Heart right ventricle (tissue), 16 donors: ENCODE measurements around the gene MMP2. TPM values are rescaled to one million over a fixed set of nuclear protein-coding genes. Genes with fewer than 3 reads are reported as not detected.
A peak's percentile ranks its signal among the peaks of the same experiment; 100 is the strongest.

Experiments used
- ATAC-seq, 8 donors: fragments of 200-7000 bp; cut with Tn5 transposase; one replicate each; pipeline ENCODE4 v1.9.1; 2020; ENCODE audit warnings: mild to moderate bottlenecking in 8 of 8, moderate library complexity in 8 of 8, moderate number of reproducible peaks in 1 of 8
- DNase-seq, 2 donors: peaks; one replicate each; pipeline ENCODE4 v3.0.0-alpha.2; 2020
- H3K27ac ChIP-seq, 10 donors: fragments of 200-600 bp; sonication (generic) in 2 of 10; one replicate each; pipeline versions ENCODE4 v1.5.0 to v1.8.0; 2020 to 2022; ENCODE audit warnings: mild to moderate bottlenecking in 3 of 10
- H3K27me3 ChIP-seq, 7 donors: fragments of 200-600 bp; one replicate each; pipeline ENCODE4 v1.8.0; 2021 to 2022; ENCODE audit warnings: mild to moderate bottlenecking in 2 of 7
- H3K36me3 ChIP-seq, 9 donors: fragments of 200-600 bp; sonication (generic) in 1 of 9; one replicate each; pipeline versions ENCODE4 v1.5.0 to v1.8.0; 2020 to 2022; ENCODE audit warnings: mild to moderate bottlenecking in 2 of 9
- H3K4me1 ChIP-seq, 9 donors: fragments of 200-600 bp; sonication (generic) in 1 of 9; one replicate each; pipeline versions ENCODE4 v1.5.0 to v1.8.0; 2020 to 2022; ENCODE audit warnings: mild to moderate bottlenecking in 4 of 9
- H3K4me3 ChIP-seq, 10 donors: fragments of 200-600 bp; sonication (generic) in 2 of 10; one replicate each; pipeline versions ENCODE4 v1.5.0 to v1.8.0; 2020 to 2022; ENCODE audit warnings: mild to moderate bottlenecking in 7 of 10, moderate library complexity in 2 of 10
- H3K9me3 ChIP-seq, 11 donors: fragments of 200-600 bp in 10 of 11; sonication (generic) in 2 of 11; one replicate each; pipeline versions ENCODE4 v1.5.0 to v1.8.0; 2013 to 2022; ENCODE audit warnings: mild to moderate bottlenecking in 2 of 11, control low read depth in 1 of 11, moderate library complexity in 1 of 11
- WGBS, 2 donors: extraction: QIAGEN DNeasy Blood & Tissue Kit; methylation state at CpG; one replicate each; pipeline ENCODE4 v1.1.7; 2013; ENCODE audit warnings: inconsistent platforms in 1 of 2; 5-methylcytosine and 5-hydroxymethylcytosine counted together
- intact Hi-C, 10 donors: fragments of 100-400 bp; cut with DNase I; formaldehyde crosslinking; loops; one replicate each; pipeline versions ENCODE4 v1.11.1 to v1.14.2; 2022
- polyA plus RNA-seq, 2 donors: library from polyadenylated mRNA; stranded (reverse); fragments of 200-250 nt; gene quantifications; one replicate each; pipeline ENCODE4 v1.2.3, GENCODE V29; 2013
- total RNA-seq, 10 donors: library from RNA; stranded (reverse); fragmentation: NEBNext Ultra II Directional in 3 of 10; extraction: Animal tissue kit (Norgen Biotek cat#: 25700) in 3 of 10; gene quantifications; one replicate each; pipeline versions ENCODE4 v1.2.1 to v1.2.4, GENCODE V29; 2021 to 2023
- TF ChIP-seq, protein P1 (sequence below), 9 donors: fragments of 200-600 bp; sonication (generic) in 2 of 9; IDR thresholded peaks; one replicate each; pipeline versions ENCODE4 v1.5.0 to v1.8.0; 2021 to 2022; ENCODE audit warnings: antibody characterized with exemption in 9 of 9, mild to moderate bottlenecking in 5 of 9, moderate library complexity in 1 of 9
- donor health status: Arrhythmogenic right ventricular cardiomyopathy.
- donor health status: ischemic (EF 13 %, LVEDD 7.1; RV severe dilation, severe dysfunction).
- donor health status: healthy with polysubstance abuse.
- donor health status: DM: no; HTN: yes; CAD: no.
- donor health status: DM: no; HTN: no; CAD: no.
- donor health status: ischemic (EF 25% LVEDD 6.9; RV normal size, moderate dysfunction).
- donor health status: ischemic (EF 25% LVEDD 5.7; RV mildly dilated, moderate dysfunction).
- donor health status: healthy.
- donor health status: DM: yes; HTN: yes; CAD: no.
- donor health status: Ischemic cardiomyopathy.
- donor health status: ischemic (EF 35%, LVEDD 5.7; RV mildly dilated, moderate dysfunction).
- donor health status: nonischemic (EF 11% LVEDD 7.7; RV severe dilation, severe dysfunction).
- donor health status: DM: yes; HTN: yes; CAD: no.
- donor health status: PGD.
- donor health status: ischemic (EF 29% LVEDD 5.4; RV normal size, mild dysfunction).
- donor health status: nonischemic (EF 23%, LVEDD 6.1; RV moderate dilation, normal function).

MMP2 gene
- total and polyA plus RNA-seq, 12 donors: 36.1 to 157 (median 88.0) TPM

DNA sequence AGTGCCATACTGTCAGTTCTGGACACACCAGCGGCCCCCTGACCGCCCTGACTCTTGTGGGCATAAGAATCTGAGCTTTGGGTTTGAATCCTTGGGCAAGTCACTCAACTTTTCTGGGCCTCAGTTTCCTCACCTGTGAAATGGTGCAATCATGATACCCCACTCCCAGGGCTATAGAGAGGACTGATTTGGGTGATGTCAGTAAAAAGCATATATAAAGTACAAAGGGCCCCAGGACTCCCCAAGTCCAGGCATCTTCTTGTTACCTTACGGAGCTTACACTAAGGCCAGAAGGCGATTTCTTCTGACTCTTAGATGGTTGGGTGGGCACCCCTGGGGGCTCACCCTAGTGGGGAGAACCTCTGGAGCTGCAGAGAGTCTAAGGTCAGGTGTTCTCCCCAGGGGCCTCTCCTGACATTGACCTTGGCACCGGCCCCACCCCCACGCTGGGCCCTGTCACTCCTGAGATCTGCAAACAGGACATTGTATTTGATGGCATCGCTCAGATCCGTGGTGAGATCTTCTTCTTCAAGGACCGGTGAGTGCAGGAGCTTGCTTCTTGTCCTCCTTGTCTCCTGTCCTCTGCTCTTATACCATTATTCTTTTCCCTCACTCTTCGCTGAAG is 13.9 kb downstream of the MMP2 start:
- intact Hi-C loops: loop anchor here in 5 of 10 donors (10.0 kb wide), 2 partner anchors 52 to 212 kb away; no protein-coding TSS in a partner anchor
- Histone ChIP-seq H3K27ac (no peak overlapping the region), H3K9me3 (no peaks in the 10 kb centered on the region), H3K27me3 (no peaks in the 10 kb centered on the region), H3K4me3 (no peak overlapping the region), H3K4me1 (peaks cover 0 to 28% (median 10%) of the 10 kb centered on the region in 9 donors), H3K36me3 (peaks cover 0 to 66% (median 8%) of the 10 kb centered on the region in 9 donors)
- no peak for ATAC-seq
- TF ChIP-seq, protein P1, sequence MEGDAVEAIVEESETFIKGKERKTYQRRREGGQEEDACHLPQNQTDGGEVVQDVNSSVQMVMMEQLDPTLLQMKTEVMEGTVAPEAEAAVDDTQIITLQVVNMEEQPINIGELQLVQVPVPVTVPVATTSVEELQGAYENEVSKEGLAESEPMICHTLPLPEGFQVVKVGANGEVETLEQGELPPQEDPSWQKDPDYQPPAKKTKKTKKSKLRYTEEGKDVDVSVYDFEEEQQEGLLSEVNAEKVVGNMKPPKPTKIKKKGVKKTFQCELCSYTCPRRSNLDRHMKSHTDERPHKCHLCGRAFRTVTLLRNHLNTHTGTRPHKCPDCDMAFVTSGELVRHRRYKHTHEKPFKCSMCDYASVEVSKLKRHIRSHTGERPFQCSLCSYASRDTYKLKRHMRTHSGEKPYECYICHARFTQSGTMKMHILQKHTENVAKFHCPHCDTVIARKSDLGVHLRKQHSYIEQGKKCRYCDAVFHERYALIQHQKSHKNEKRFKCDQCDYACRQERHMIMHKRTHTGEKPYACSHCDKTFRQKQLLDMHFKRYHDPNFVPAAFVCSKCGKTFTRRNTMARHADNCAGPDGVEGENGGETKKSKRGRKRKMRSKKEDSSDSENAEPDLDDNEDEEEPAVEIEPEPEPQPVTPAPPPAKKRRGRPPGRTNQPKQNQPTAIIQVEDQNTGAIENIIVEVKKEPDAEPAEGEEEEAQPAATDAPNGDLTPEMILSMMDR (IDR thresholded peaks at IDR 0.05): no peak
- no peak for DNase-seq
- 83 to 91% methylated on average over 10 of the region's 10 CpGs for WGBS, 2 donors

DNA sequence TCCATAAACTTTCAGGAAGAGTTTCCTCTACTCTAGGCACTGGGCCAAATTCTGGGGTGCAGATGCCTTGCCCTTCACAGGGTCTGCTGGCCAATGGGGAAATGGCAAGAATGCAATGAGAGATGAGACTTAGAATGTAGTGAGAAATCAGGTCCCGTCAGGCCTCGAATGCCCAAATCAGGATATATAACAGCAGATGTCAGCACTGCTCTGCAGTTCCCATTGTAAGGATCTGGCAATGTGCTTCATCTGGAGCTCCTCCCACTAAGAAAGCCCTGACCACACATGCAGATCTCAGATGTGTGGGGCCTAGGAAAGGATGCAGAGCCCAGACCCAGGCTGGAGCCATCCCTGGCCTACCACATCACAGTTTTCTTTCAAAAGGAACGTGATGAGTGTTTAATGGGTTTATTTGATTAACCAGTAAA is 16.0 kb downstream of the MMP2 start:
- no peaks in the 10 kb centered on the region for H3K9me3 ChIP-seq
- 23 to 31% methylated on average over 3 of the region's 3 CpGs for WGBS, 2 donors
- DNase-seq (peak in 1 of 2 donors; percentile 68), ATAC-seq (peak; percentile 72 to 93 (median 88))
- peak overlapping the region in 1 of 10 donors; percentile 31 for H3K27ac ChIP-seq
- TF ChIP-seq, protein P1 (IDR thresholded peaks at IDR 0.05): peak; percentile 22 to 74 (median 56)
- no peaks in the 10 kb centered on the region for H3K27me3 ChIP-seq
- H3K4me1 ChIP-seq: peaks cover 0 to 36% (median 20%) of the 10 kb centered on the region in 9 donors
- H3K4me3 ChIP-seq: no peak overlapping the region
- intact Hi-C loops: loop anchor here in 7 of 10 donors (1.0 to 10.0 kb wide), 4 partner anchors 47 to 210 kb away; no protein-coding TSS in a partner anchor
- H3K36me3 ChIP-seq: peaks cover 0 to 57% (median 0%) of the 10 kb centered on the region in 9 donors

DNA sequence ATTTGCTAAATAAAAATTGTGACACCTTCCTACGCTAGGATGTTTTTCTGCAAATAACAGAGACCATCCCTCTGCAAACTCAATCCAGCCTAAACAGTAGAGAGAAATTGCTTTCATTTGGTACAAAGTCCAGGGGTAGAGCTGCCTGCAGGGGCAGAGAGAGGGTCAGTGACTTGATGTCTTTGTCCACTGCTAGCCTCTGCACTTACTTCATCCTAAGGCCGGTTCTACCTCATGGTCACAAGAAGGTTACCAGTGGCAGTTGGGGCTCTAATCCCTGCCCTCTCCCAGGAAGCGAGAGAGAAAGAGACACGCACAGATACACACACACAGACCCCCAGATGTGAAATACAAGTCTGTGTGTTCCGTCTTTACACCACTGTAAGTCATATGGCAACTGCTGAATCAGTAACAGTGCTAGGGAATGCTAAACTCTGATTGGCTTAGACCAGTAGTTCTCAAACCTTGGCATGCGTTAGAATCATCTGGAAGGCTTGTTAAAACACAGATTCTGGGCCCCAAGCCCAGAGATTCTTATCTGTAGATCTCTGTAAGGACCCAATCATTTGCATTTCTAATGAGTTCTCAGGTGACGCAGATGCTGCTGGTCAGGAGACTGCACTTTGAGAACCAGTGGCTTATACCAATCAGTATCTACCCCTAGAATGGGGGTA is 16.8 kb downstream of the MMP2 start:
- peak in 6 of 8 donors; percentile 25 to 65 (median 40) for ATAC-seq
- peaks cover 0 to 51% (median 0%) of the 10 kb centered on the region in 9 donors for H3K36me3 ChIP-seq

More for the DNA sequence above, 16.8 kb downstream of the MMP2 start:
- H3K4me3 ChIP-seq: no peak overlapping the region
- no peaks in the 10 kb centered on the region for H3K27me3 ChIP-seq
- no peak for DNase-seq
- H3K4me1 ChIP-seq: peaks cover 2 to 43% (median 27%) of the 10 kb centered on the region in 9 donors
- intact Hi-C loops: loop anchor here in 7 of 10 donors (1.0 to 10.0 kb wide), 4 partner anchors 47 to 209 kb away; no protein-coding TSS in a partner anchor
- TF ChIP-seq, protein P1 (IDR thresholded peaks at IDR 0.05): no peak
- H3K27ac ChIP-seq: peak overlapping the region in 1 of 10 donors; percentile 31
- H3K9me3 ChIP-seq: no peaks in the 10 kb centered on the region
- 62 to 81% methylated on average over 7 of the region's 7 CpGs for WGBS, 2 donors
